MCF 10A (cell line): Measurements from ENCODE around the gene SPNS1. TPM values are rescaled to one million over a fixed set of nuclear protein-coding genes. Genes with fewer than 3 reads are reported as not detected.

Source experiments
- BruUV-seq: library from RNA; stranded (reverse); fragments of 400-500 nt; replicated peaks from 2 replicates; lab custom pipeline; 2021; lab: Mats Ljungman, UMichigan
- CTCF ChIA-PET: fragments of 300-600 bp; sonication (Branson Sonifier 250); formaldehyde crosslinking; extraction: SDS; loops from one replicate; lab custom pipeline; 2021; ENCODE audit warnings: antibody characterized with exemption, inconsistent platforms; lab: Yijun Ruan, JAX
- POLR2A ChIA-PET: fragments of 300-600, 350-650 bp; sonication (Branson Sonifier 250); formaldehyde crosslinking; extraction: SDS; loops from one replicate; lab custom pipeline; 2020; ENCODE audit warnings: antibody characterized with exemption, inconsistent platforms; lab: Yijun Ruan, JAX
- DNase-seq: peaks from one replicate; pipeline ENCODE4 v3.0.0-alpha.2; 2018; ENCODE audit not compliant: unreplicated experiment
- H3K27ac Mint-ChIP-seq: one replicate; pipeline ENCODE4 v1.8.0; 2022; ENCODE audit warnings: mild to moderate bottlenecking, low read depth, mixed read lengths; ENCODE audit not compliant: unreplicated experiment
- H3K27me3 Mint-ChIP-seq: one replicate; pipeline ENCODE4 v1.8.0; 2022; ENCODE audit warnings: mixed read lengths; ENCODE audit not compliant: insufficient read depth, unreplicated experiment
- H3K36me3 Mint-ChIP-seq: one replicate; pipeline ENCODE4 v1.8.0; 2022; ENCODE audit warnings: mild to moderate bottlenecking, moderate library complexity, mixed read lengths; ENCODE audit not compliant: insufficient read depth, unreplicated experiment
- H3K4me1 Mint-ChIP-seq: one replicate; pipeline ENCODE4 v1.8.0; 2022; ENCODE audit warnings: mixed read lengths; ENCODE audit not compliant: insufficient read depth, unreplicated experiment
- H3K4me3 Mint-ChIP-seq: one replicate; pipeline ENCODE4 v1.8.0; 2022; ENCODE audit warnings: mild to moderate bottlenecking, moderate library complexity, mixed read lengths; ENCODE audit not compliant: unreplicated experiment
- H3K9me3 Mint-ChIP-seq: one replicate; pipeline ENCODE4 v1.8.0; 2022; ENCODE audit warnings: mixed read lengths; ENCODE audit not compliant: unreplicated experiment
- CTCF ChIP-seq: fragments of 200-600 bp; IDR thresholded peaks from one replicate; pipeline ENCODE4 v1.8.0; 2022; ENCODE audit warnings: antibody characterized with exemption, mild to moderate bottlenecking; ENCODE audit not compliant: unreplicated experiment
- intact Hi-C: fragments of 100-400 bp; cut with micrococcal nuclease; formaldehyde crosslinking; loops from 2 replicates; pipeline ENCODE4 v1.14.1; 2022
- total RNA-seq: library from RNA; stranded (reverse); gene quantifications from 2 replicates; pipeline ENCODE4 v1.2.3, GENCODE V29; 2022

Gene SPNS1
- total RNA-seq, 1 experiment from 2014 or later: 25.2 TPM

GRCh38 chr16:29024278-29024677, 49.7 kb downstream of the SPNS1 start:
- ChIA-PET CTCF (interaction anchor here (0.6 kb wide), 1 partner anchor 18 kb away, joined by 3 read pairs; no protein-coding TSS in a partner anchor), POLR2A (no interaction called here)
- no peak for DNase-seq
- intact Hi-C loops: no loop called here
- TF ChIP-seq CTCF: no peak
- Mint-ChIP-seq H3K27ac (no peak overlapping the region), H3K4me3 (no peak overlapping the region), H3K27me3 (no peaks in the 10 kb centered on the region), H3K36me3 (peaks cover 6% of the 10 kb centered on the region), H3K4me1 (no peaks in the 10 kb centered on the region), H3K9me3 (no peaks in the 10 kb centered on the region)
- no TSS peak for BruUV-seq

GRCh38 chr16:29025218-29025617, 50.6 kb downstream of the SPNS1 start:
- Mint-ChIP-seq H3K4me1 (no peaks in the 10 kb centered on the region), H3K4me3 (no peak overlapping the region), H3K27me3 (no peaks in the 10 kb centered on the region), H3K36me3 (peaks cover 4% of the 10 kb centered on the region), H3K9me3 (no peaks in the 10 kb centered on the region), H3K27ac (no peak overlapping the region)
- no TSS peak for BruUV-seq
- ChIA-PET CTCF (interaction anchor here (0.6 to 0.8 kb wide), 3 partner anchors 80 to 747 kb away, joined by 3 read pairs; no protein-coding TSS in a partner anchor), POLR2A (no interaction called here)
- DNase-seq: no peak
- intact Hi-C loops: no loop called here
- TF ChIP-seq CTCF: no peak

- BruUV-seq: no TSS peak
- ChIA-PET CTCF (interaction anchor here (0.6 to 0.8 kb wide), 2 partner anchors 80 to 748 kb away, joined by 3 read pairs; no protein-coding TSS in a partner anchor), POLR2A (no interaction called here)
- intact Hi-C loops: no loop called here
- no peaks in the 10 kb centered on the region for H3K36me3 Mint-ChIP-seq
- H3K27ac Mint-ChIP-seq: no peak overlapping the region
- H3K4me1 Mint-ChIP-seq: no peaks in the 10 kb centered on the region
- H3K9me3 Mint-ChIP-seq: no peaks in the 10 kb centered on the region
- no peak overlapping the region for H3K4me3 Mint-ChIP-seq
- no peak for TF ChIP-seq CTCF
- DNase-seq: no peak
- H3K27me3 Mint-ChIP-seq: no peaks in the 10 kb centered on the region
These were observed 51.2 kb downstream of the SPNS1 start for GRCh38 chr16:29025735-29026134.

- BruUV-seq: no TSS peak
- no peak for TF ChIP-seq CTCF
- DNase-seq: no peak
- Mint-ChIP-seq H3K4me1 (no peaks in the 10 kb centered on the region), H3K36me3 (no peaks in the 10 kb centered on the region), H3K4me3 (no peak overlapping the region), H3K9me3 (no peaks in the 10 kb centered on the region), H3K27ac (no peak overlapping the region), H3K27me3 (no peaks in the 10 kb centered on the region)
- POLR2A ChIA-PET: no interaction called here
- intact Hi-C loops: no loop called here
- CTCF ChIA-PET: interaction anchor here (0.6 kb wide), 1 partner anchor 719 kb away, joined by 4 read pairs; no protein-coding TSS in a partner anchor
These were observed 54.0 kb downstream of the SPNS1 start for GRCh38 chr16:29028457-29029167.
